Mucosa of gallbladder (tissue), 1 donor: ENCODE data around the gene KIAA1671. TPM values are rescaled to one million over a fixed set of nuclear protein-coding genes. Genes with fewer than 3 reads are reported as not detected.

ENCODE experiments used
- DNase-seq: peaks from one replicate; pipeline ENCODE4 v3.0.0-alpha.2; 2020; ENCODE audit warnings: low spot score
- total RNA-seq: library from RNA; stranded (reverse); gene quantifications from one replicate; pipeline ENCODE4 v1.2.1, GENCODE V29; 2021
- donor health status: DM: no; HTN: no; CAD: no.

Gene KIAA1671
- total RNA-seq, 1 donor from 2014 or later: 85.5 TPM

DNA sequence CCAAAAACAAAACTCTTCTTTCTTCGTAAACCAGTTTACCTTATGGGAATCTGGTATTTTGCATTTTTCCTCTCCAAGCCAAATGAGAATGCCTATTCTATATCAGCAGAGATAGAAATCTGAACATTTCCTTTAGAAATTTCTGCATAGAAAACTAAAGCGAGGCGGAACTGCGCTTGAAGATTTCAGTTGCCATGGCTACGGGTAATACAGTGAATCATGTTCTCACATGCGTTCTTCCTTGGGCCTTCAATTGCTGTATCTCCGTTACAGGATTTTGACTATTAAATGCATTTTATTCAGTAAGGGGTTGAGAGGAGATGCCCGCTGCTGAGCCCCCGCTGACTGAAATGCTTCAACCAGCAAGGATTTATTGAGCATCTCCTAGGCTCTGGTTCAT, 138.9 kb downstream of the KIAA1671 start:
- no peak for DNase-seq

DNA sequence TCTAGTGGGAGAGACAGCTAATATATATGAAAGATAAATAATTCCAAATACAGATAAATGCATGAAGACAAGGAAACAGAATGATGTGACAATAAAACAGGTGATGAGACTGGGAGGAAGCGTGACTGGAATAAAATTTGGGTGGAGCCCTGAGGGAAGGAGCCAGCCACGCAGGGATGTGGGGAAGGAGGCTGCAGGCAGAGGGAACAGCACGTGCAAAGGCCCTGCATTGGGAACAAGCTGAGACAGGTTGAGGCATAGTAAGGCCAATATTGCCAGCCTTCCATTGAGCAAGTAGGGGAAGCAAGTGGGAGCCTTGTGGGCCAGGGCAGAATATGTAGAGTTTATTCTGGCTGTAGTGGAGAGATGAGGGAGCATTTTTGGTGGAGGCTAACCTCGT, 139.6 kb downstream of the KIAA1671 start:
- DNase-seq: no peak

DNA sequence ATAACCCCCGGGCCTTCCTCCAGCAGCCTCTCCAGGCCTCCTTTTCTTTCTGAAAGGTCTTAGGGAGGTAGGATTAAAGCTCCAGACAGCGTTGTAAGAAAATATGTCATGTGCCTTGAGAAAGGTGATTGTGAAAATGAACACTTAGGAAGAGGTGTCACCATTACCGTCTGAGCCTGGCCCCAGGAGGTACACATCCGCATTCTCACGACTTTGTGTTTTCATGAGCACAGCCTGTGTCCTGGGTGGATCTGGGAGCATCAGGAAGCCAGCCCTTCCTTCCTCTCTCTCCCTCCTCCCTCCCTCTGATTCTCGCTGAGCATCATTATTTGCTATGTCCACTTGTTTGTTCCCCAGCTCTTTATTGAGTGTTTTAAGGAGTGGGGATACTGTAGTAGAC, 142.1 kb downstream of the KIAA1671 start:
- DNase-seq: no peak

- no peak for DNase-seq
Observed at GRCh38 chr22:25095869-25096268, 143.4 kb downstream of the KIAA1671 start.

DNA sequence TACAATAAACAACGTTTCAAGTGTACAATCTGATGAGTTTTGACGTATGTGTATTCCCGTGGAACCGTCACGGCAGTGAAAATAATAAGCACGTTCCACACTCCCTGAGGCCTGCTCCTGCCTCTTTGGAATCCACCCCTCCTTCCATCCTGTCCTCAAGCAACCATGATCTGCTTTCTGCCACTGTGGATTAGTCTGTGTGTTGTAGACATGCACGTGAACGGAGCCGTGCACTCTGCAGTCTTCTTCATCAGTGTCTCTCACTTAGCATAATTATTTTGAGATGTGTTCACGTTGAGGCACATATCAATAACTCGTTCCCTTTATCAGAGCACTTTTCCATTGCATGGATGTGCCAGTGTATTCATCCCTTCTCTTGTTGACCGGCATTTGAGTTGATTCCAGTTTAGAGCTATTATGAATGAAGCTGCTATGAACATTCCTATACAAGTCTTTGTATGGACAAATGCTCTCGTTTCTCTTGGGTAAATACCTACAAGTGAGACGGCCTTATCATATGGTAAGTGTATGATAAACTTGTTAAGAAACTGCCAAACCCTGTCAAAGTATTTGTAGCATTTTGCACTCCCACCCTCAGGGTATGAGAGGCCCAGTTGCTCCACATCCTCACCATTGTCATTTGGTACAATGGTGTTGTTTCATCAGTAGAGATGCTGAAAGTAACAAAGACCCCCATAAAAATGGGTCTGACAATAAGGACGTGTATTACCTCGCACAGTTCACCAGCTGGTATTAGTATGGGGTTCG, 144.3 kb downstream of the KIAA1671 start:
- no peak for DNase-seq

GRCh38 chr22:25098445-25099081, 146.0 kb downstream of the KIAA1671 start:
- no peak for DNase-seq

GRCh38 chr22:25099202-25099601, 146.7 kb downstream of the KIAA1671 start:
- DNase-seq: no peak

DNA sequence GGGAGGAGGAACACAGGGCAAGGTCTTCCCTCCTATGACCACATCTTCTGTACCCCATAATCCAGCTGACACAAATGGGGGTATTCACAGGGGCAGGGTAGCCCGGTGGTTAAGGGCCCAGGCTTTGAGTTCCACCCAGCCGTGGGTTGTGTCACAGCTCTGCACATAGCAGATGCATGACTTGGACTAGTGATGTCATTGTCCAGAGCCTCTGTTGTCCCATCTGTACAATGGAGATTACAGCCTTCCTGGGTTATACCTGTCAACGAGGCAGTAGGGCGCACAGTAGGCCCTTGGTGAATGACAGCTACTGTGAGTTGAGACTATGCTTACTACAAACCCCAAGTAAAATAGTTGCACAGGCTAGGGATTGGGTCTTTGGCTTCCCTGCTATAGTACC, 147.9 kb downstream of the KIAA1671 start:
- no peak for DNase-seq

GRCh38 chr22:25100948-25101347, 148.4 kb downstream of the KIAA1671 start:
- no peak for DNase-seq

DNA sequence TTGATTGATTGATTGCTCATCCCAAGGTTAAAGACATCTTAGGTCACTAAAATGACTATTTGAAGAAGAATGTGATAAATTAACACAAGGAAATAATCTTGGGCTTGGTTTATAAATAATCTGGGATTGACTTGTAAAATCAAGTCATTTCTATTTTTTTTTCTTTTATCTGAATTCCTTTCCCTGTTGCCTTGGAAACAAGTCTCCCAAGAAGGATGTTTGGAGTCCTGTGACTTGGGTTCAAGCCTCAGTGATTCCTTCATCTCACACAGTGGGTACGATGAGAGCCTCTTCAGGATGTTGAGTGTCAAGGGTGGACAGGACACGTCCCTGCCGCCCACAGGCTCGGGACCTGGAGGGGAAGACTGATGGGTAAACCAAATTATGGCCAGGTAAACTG, 149.0 kb downstream of the KIAA1671 start:
- no peak for DNase-seq

- DNase-seq: no peak
Observed at GRCh38 chr22:25101986-25102385, 149.5 kb downstream of the KIAA1671 start.

- no peak for DNase-seq
Observed at GRCh38 chr22:25102722-25103121, 150.2 kb downstream of the KIAA1671 start.

- DNase-seq: no peak
Observed at GRCh38 chr22:25104367-25104766, 151.9 kb downstream of the KIAA1671 start.

GRCh38 chr22:25105817-25106650, 153.5 kb downstream of the KIAA1671 start:
- DNase-seq: no peak

DNA sequence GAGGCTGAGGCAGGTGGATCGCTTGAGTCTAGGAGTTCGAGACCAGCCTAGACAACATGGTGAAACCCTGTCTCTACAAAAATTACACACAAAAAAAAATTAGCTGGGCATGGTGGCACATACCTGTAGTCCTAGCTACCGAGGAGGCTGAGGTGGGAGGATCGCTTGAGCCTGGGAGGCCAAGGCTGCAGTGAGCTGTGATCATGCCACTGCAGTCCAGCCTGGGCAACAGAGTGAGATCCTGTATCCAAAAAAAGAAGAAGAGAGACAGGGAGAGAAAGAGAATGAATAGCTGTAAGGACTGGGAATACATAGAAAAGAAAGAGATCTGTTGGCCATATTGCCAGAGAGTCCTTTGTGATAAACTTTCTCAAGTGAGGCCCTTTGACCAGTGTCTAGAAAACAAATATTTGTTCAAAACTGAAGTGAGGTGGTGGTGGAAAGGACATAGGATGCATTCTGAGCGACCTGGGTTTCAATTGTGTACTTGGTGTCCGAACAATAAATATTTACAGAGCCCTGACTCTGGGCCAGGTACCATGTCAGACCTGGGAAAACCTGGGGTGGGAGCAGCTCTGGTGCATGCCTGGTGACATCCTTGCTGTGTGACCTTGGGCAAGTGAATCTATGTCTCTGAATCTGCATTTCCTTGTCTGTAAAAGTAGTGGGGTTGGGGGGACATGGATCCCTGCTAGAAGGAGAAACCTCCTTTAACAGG, 157.5 kb downstream of the KIAA1671 start:
- DNase-seq: peak; percentile 33

DNA sequence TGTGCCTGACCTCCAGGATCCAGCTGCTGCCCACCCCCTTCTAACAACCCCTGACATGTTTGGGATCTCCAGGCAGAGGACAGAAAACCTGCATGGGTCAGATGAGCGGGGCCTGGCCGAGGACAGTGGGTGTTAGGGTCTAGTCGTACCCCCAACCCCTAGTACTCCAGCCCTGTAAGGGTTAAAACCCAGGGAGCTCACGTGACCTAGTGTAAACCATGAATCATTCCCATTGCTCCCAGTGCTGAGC, 158.0 kb downstream of the KIAA1671 start:
- no peak for DNase-seq

- DNase-seq: peak; percentile 77
Observed at GRCh38 chr22:25110846-25111578, 158.5 kb downstream of the KIAA1671 start.

GRCh38 chr22:25111579-25112517, 159.3 kb downstream of the KIAA1671 start:
- DNase-seq: peak; percentile 48

- no peak for DNase-seq
Observed at GRCh38 chr22:25112538-25113253, 160.2 kb downstream of the KIAA1671 start.

GRCh38 chr22:25113316-25113721, 160.8 kb downstream of the KIAA1671 start:
- peak; percentile 35 for DNase-seq
